VCaP (cell line): ENCODE measurements around the gene FAM83F.

ENCODE experiments used
- H3K27ac ChIP-seq: fragments of 450-650 bp; 2 replicates; pipeline ENCODE4 v1.5.1; 2017
- TF ChIP-seq, protein P1 (sequence below): fragments of 450-650 bp; conservative IDR thresholded peaks from 2 replicates; pipeline ENCODE4 v1.5.1; 2017; ENCODE audit warnings: mild to moderate bottlenecking, moderate library complexity

Gene FAM83F

DNA sequence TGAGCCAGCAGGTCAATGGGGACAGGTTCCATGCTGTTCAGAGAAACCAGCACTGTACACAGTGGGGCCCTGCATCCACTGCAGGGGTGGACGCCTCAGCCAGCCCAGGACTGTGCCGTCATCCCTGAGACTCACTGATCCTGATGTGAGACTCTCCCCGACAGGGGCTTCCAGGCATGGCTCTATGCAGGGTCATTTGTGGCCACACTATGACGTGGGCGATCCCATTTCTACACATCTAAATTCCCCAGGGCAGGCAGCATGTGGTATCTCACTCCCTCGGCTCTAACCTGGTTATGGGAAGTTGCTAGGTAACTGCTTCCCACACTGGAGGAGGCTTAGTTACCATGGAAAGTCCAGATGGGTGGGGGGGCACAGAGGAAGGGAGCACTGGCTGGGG lies 14.2 kb upstream of the FAM83F start:
- no peak overlapping the region for H3K27ac ChIP-seq
- TF ChIP-seq, protein P1, sequence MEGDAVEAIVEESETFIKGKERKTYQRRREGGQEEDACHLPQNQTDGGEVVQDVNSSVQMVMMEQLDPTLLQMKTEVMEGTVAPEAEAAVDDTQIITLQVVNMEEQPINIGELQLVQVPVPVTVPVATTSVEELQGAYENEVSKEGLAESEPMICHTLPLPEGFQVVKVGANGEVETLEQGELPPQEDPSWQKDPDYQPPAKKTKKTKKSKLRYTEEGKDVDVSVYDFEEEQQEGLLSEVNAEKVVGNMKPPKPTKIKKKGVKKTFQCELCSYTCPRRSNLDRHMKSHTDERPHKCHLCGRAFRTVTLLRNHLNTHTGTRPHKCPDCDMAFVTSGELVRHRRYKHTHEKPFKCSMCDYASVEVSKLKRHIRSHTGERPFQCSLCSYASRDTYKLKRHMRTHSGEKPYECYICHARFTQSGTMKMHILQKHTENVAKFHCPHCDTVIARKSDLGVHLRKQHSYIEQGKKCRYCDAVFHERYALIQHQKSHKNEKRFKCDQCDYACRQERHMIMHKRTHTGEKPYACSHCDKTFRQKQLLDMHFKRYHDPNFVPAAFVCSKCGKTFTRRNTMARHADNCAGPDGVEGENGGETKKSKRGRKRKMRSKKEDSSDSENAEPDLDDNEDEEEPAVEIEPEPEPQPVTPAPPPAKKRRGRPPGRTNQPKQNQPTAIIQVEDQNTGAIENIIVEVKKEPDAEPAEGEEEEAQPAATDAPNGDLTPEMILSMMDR: no peak

DNA sequence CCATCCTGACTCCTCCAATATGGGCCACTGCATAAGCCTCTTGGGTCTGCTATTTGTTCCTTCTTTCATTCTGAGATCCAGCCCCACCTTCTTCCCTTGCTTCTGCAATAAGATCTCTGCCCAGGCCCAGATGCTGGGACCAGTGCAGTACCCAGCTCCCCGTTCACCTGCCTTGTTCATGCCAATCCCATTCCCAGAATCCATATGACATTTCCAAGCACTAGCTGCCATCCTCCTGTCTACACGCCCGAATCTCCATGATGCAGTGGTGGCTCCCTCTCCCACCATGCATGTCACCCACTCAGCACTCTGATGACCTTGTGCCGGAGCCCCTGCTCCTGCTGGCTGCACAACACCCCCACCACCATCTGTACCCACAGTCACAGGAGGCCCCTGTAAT lies 11.4 kb upstream of the FAM83F start:
- no peak overlapping the region for H3K27ac ChIP-seq
- TF ChIP-seq, protein P1: no peak

DNA sequence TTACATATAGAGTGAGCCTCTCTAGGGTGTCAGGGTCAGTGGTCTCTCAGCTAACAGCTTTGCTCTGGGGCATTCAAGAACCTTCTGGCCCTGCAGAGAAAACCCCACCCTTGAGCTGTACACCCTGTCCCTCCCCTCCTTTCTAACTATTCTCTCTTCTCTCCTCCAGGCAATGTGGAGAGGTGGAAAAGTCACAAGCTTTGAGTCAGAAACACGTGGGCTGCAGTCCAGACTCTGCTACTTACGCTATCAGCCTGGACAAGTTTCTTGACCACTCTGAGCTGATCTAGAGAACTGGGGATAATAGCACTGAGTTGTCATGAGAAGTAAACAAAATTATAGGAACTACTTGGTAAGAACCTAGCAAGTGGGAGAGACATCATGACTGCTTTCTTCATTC lies 10.7 kb upstream of the FAM83F start:
- TF ChIP-seq, protein P1: no peak
- no peak overlapping the region for H3K27ac ChIP-seq

DNA sequence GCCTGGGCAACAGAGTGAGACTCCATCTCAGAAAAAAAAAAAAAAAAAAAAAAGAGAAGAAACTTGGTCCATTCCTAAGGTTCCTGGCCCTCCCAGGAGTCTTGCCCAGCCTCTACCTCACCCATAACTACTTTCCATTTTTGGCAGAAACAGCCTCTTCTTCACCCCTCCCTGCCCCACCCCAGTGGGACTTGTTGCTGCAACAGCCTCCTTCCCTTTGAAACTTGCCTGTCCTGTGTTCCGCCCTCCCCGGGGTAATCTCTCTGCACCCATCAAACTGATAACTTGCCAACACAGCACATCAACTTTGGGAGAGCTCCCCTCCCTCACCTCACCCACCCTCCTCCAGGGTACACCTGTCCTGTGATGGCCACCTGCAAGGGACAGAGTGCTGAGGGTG lies 10.0 kb upstream of the FAM83F start:
- no peak overlapping the region for H3K27ac ChIP-seq
- TF ChIP-seq, protein P1: no peak

DNA sequence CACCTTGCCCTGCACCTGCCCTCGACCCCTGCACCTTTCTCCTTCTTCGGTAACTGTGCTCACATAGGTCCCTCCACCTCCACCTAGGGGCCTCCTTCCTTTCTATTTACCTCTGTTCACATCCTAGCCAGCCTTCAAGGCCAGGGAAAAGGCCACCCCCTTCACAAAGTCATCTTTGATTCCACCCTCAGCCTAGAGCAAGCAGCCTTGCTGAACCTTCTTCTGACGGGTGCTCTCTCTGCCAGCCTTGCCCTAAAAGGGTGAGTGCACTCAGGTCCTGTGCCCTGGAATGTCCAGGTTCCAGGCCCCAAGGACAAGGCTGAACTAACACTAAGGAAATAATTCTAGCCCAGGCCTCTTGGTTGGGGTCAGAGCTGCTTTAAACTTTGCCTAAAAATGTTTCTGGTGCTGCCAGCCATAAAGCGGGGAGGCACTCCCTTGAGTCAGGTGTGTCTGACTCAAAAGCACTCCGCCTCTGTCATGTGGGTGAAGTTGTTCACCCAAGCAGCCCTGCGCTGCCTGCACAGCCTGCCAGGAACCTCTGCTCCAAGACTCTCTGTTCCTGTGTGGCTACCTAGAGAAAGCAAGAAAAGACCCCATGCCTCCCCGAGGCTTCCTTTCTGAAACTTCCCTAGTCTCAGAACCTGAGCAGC lies 9.2 kb upstream of the FAM83F start:
- TF ChIP-seq, protein P1: no peak

DNA sequence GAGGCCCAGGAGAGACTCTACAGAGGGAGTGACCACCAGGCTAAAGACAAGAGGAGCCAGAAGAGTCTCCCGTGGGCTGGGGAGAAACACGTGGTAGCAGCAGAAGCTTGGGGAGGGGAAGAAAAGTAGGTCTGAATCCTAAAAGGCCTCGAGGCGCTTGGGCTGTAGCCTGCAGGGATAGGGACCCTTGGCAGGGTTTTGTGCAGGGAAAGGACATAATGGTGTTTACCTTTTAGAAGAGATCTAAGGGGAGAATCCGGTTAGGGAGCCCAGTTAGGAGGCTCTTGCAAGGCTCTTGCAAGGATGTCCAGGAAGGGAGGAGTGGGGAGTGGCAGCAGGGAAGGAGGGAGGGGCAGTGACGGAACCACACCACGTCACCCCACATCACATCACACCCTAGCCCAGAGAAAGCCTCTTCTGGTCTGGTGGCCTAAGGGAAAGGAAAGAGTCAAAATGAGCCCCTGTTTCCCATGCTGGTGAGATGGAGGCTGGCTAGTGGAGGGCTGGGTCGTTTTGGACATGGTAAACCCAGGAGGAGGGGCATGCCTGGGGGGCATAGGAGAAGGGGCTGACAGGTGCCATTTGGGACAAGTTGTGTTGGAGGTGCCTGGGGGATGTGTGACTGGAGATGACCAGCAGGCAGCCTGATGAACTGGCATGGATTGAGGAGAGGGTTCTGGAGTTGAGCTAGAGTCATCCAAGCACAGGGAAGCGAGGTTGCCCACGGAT lies 6.2 kb upstream of the FAM83F start:
- TF ChIP-seq, protein P1: no peak
- H3K27ac ChIP-seq: no peak overlapping the region

More for the DNA sequence above, 9.2 kb upstream of the FAM83F start:
- H3K27ac ChIP-seq: no peak overlapping the region

DNA sequence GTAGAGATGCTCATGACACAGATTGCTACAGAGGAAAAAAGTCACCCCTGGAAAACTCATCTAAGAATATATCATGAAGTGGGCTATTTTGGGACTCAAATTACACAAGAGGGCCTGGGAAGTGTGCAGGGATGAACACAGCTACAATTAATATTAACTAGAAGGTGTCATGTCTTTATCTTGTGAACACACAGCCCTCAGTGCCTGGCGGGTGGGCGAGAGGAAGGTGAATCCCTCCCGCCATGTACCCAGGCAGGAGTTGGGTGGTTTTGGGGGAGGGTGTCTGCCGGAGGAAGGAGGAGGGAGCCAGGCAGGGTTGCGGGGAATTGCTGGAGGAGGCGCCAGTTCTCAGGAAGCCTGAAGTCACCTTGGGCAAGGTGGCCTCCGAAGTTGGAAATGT lies 5.1 kb upstream of the FAM83F start:
- TF ChIP-seq, protein P1: no peak
- no peak overlapping the region for H3K27ac ChIP-seq
